Right lobe of liver (tissue), 6 donors: ENCODE results near the gene F13A1. TPM values are rescaled to one million over a fixed set of nuclear protein-coding genes. Genes with fewer than 3 reads are reported as not detected.

Experiments used
- ATAC-seq, 4 donors: fragments of 200-7000 bp; cut with Tn5 transposase; one replicate each; pipeline ENCODE4 v1.9.1; 2020; ENCODE audit warnings: mild to moderate bottlenecking in 4 of 4, moderate library complexity in 4 of 4
- DNase-seq, 3 donors: peaks; one replicate each; pipeline ENCODE4 v3.0.0-alpha.2; 2020
- H3K27ac ChIP-seq, 3 donors: fragments of 200-600 bp; one replicate each; pipeline ENCODE4 v1.8.0; 2022
- H3K27me3 ChIP-seq, 2 donors: fragments of 200-600 bp; one replicate each; pipeline ENCODE4 v1.8.0; 2022
- H3K36me3 ChIP-seq, 4 donors: fragments of 200-600 bp; sonication (generic) in 1 of 4; one replicate each; pipeline versions ENCODE4 v1.5.1 to v1.8.0; 2017 to 2022; ENCODE audit warnings: control low read depth in 1 of 4
- H3K4me1 ChIP-seq, 4 donors: fragments of 200-600 bp; sonication (generic) in 1 of 4; one replicate each; pipeline versions ENCODE4 v1.5.1 to v1.8.0; 2017 to 2022; ENCODE audit warnings: control low read depth in 1 of 4
- H3K4me3 ChIP-seq, 3 donors: fragments of 200-600 bp; one replicate each; pipeline ENCODE4 v1.8.0; 2022
- H3K9me3 ChIP-seq, 4 donors: fragments of 200-600 bp; sonication (generic) in 1 of 4; one replicate each; pipeline versions ENCODE4 v1.5.1 to v1.8.0; 2017 to 2022; ENCODE audit warnings: control low read depth in 1 of 4
- CTCF ChIP-seq, 4 donors: fragments of 200-600 bp in 3 of 4; fragments of 450-650 bp in 1 of 4; IDR thresholded peaks; one replicate each; pipeline versions ENCODE4 v1.5.1 to v1.8.0; 2016 to 2022; ENCODE audit warnings: antibody characterized with exemption in 4 of 4, mild to moderate bottlenecking in 2 of 4
- POLR2A ChIP-seq: fragments of 450-650 bp; IDR thresholded peaks from one replicate; pipeline ENCODE4 v1.6.1; 2017; ENCODE audit warnings: antibody characterized with exemption, mild to moderate bottlenecking
- WGBS: methylation state at CpG from one replicate; pipeline ENCODE4 v1.1.6; 2018; ENCODE audit warnings: low coverage, low lambda C conversion rate; ENCODE audit not compliant: insufficient coverage; ENCODE audit errors: missing lambda C conversion rate; 5-methylcytosine and 5-hydroxymethylcytosine counted together
- intact Hi-C, 2 donors: fragments of 100-400 bp; cut with DNase I; formaldehyde crosslinking; loops; one replicate each; pipeline versions ENCODE4 v1.11.2 to v1.14.1; 2022
- long read RNA-seq: library from polyadenylated mRNA; unstranded; transcript quantifications from one replicate; pipeline ENCODE4 v2.0.0, GENCODE V29; 2019
- total RNA-seq, 6 experiments: library from RNA; depleted of rRNA in 2 of 6; stranded (reverse); fragments of >200 nt in 2 of 6; fragmentation: NEBNext Ultra II Directional in 3 of 6; extraction: Animal tissue kit (Norgen Biotek cat#: 25700) in 3 of 6; gene quantifications; one replicate each; pipeline versions ENCODE4 v1.1.0 to v1.2.4, GENCODE V29; 2016 to 2023
- donor health status: DM: no; HTN: yes; CAD: no.
- donor health status: DM: no; HTN: no; CAD: no.
- donor health status: DM: no; HTN: no; CAD: no.
- donor health status: DM: no; HTN: yes; CAD: no.
- donor health status: DM: no; HTN: yes; CAD: no.

F13A1 gene
- 10 to 100 TPM in 1 of 6 experiments, 1 to 10 TPM in 4, under 1 TPM in 1; 0.86 to 10.1 (median 2.1) TPM for total RNA-seq
- long read RNA-seq: 0 reads

GRCh38 chr6:6319952-6320811 lies at the start of gene F13A1:
Gene F13A1 (minus strand): TSS chr6:6320662. CDS start chr6:6318664, 1,998 bp downstream.
- no peaks in the 10 kb centered on the region for H3K27me3 ChIP-seq
- H3K4me3 ChIP-seq: no peak within 1 kb of the TSS
- H3K27ac ChIP-seq: no peak within 1 kb of the TSS
- intact Hi-C loops: no loop called here
- DNase-seq (no peak), ATAC-seq (peak; percentile 21 to 45 (median 32))
- no peaks in the 10 kb centered on the region for H3K36me3 ChIP-seq
- no peaks in the 10 kb centered on the region for H3K4me1 ChIP-seq
- TF ChIP-seq CTCF (IDR thresholded peaks at IDR 0.05) (no peak), POLR2A (no peak)
- 6% methylated on average over 18 of the region's 39 CpGs for WGBS
- H3K9me3 ChIP-seq: no peaks in the 10 kb centered on the region

GRCh38 chr6:6368684-6369052 lies 48.2 kb upstream of the F13A1 start:
- no peaks in the 10 kb centered on the region for H3K27me3 ChIP-seq
- ATAC-seq (no peak), DNase-seq (no peak)
- no peaks in the 10 kb centered on the region for H3K4me1 ChIP-seq
- H3K36me3 ChIP-seq: no peaks in the 10 kb centered on the region
- no peaks in the 10 kb centered on the region for H3K9me3 ChIP-seq
- intact Hi-C loops: no loop called here
- no peak overlapping the region for H3K27ac ChIP-seq
- TF ChIP-seq POLR2A (no peak), CTCF (IDR thresholded peaks at IDR 0.05) (no peak)
- WGBS: 75% methylated on average over 1 of the region's 1 CpG
- no peak overlapping the region for H3K4me3 ChIP-seq

- TF ChIP-seq POLR2A (no peak), CTCF (IDR thresholded peaks at IDR 0.05) (no peak)
- no peak overlapping the region for H3K4me3 ChIP-seq
- 78% methylated on average over 3 of the region's 3 CpGs for WGBS
- H3K9me3 ChIP-seq: no peaks in the 10 kb centered on the region
- no peaks in the 10 kb centered on the region for H3K27me3 ChIP-seq
- DNase-seq: no peak
- no peak for ATAC-seq
- no peaks in the 10 kb centered on the region for H3K4me1 ChIP-seq
- no peaks in the 10 kb centered on the region for H3K36me3 ChIP-seq
- intact Hi-C loops: no loop called here
- H3K27ac ChIP-seq: no peak overlapping the region
These were observed 47.7 kb upstream of the F13A1 start for GRCh38 chr6:6368040-6368683.

GRCh38 chr6:6366803-6367202 lies 46.3 kb upstream of the F13A1 start:
- ATAC-seq: no peak
- Histone ChIP-seq H3K4me1 (no peaks in the 10 kb centered on the region), H3K36me3 (no peaks in the 10 kb centered on the region), H3K9me3 (no peaks in the 10 kb centered on the region), H3K4me3 (no peak overlapping the region), H3K27ac (no peak overlapping the region), H3K27me3 (no peaks in the 10 kb centered on the region)
- 46% methylated on average over 6 of the region's 8 CpGs for WGBS
- DNase-seq: no peak
- no peak for TF ChIP-seq POLR2A
- no peak for TF ChIP-seq CTCF (IDR thresholded peaks at IDR 0.05)
- intact Hi-C loops: no loop called here
